H9 (cell line): ENCODE measurements around the gene THPO. TPM values are rescaled to one million over a fixed set of nuclear protein-coding genes. Genes with fewer than 3 reads are reported as not detected.

Source experiments
- DNase-seq: peaks from one replicate; pipeline ENCODE4 v3.0.0-alpha.2; 2017
- H2AFZ ChIP-seq: one replicate; pipeline ENCODE4 v1.6.1; 2013; ENCODE audit warnings: mild to moderate bottlenecking, low read length, control low read depth, moderate library complexity
- H2AK5ac ChIP-seq: 2 replicates; pipeline ENCODE4 v1.6.1; 2013; ENCODE audit warnings: low read length, control low read depth, mixed read lengths; ENCODE audit not compliant: insufficient read length
- H2BK120ac ChIP-seq: one replicate; pipeline ENCODE4 v1.6.1; 2013; ENCODE audit warnings: low read depth, mild to moderate bottlenecking, low read length, control low read depth, inconsistent platforms; ENCODE audit not compliant: poor library complexity, severe bottlenecking
- H2BK12ac ChIP-seq: 2 replicates; pipeline ENCODE4 v1.6.1; 2013; ENCODE audit warnings: low read length, control low read depth, mixed read lengths, low read depth; ENCODE audit not compliant: insufficient read length
- H2BK15ac ChIP-seq: 2 replicates; pipeline ENCODE4 v1.6.1; 2013; ENCODE audit warnings: low read depth, low read length, control low read depth
- H2BK20ac ChIP-seq: one replicate; pipeline ENCODE4 v1.6.1; 2013; ENCODE audit warnings: low read depth, mild to moderate bottlenecking, low read length, control low read depth, inconsistent platforms; ENCODE audit not compliant: poor library complexity, severe bottlenecking
- H2BK5ac ChIP-seq: 2 replicates; pipeline ENCODE4 v1.6.1; 2013; ENCODE audit warnings: low read length, control low read depth, mixed read lengths; ENCODE audit not compliant: insufficient read length
- H3K14ac ChIP-seq: 2 replicates; pipeline ENCODE4 v1.6.1; 2013; ENCODE audit warnings: low read length, control low read depth; ENCODE audit not compliant: insufficient read depth
- H3K18ac ChIP-seq: 2 replicates; pipeline ENCODE4 v1.6.1; 2013; ENCODE audit warnings: low read depth, mild to moderate bottlenecking, mixed read lengths, low read length, control low read depth; ENCODE audit not compliant: insufficient read length
- H3K23ac ChIP-seq: 2 replicates; pipeline ENCODE4 v1.6.1; 2013; ENCODE audit warnings: low read length, control low read depth, mixed read lengths, low read depth; ENCODE audit not compliant: insufficient read length
- H3K23me2 ChIP-seq: 2 replicates; pipeline ENCODE4 v1.6.1; 2013; ENCODE audit warnings: low read depth, mild to moderate bottlenecking, mixed read lengths, low read length, control low read depth; ENCODE audit not compliant: insufficient read length, poor library complexity, severe bottlenecking
- H3K27ac ChIP-seq: 2 replicates; pipeline ENCODE4 v1.5.1; 2013; ENCODE audit warnings: low read length, control low read depth, mixed read lengths, low read depth; ENCODE audit not compliant: insufficient read length
- H3K27me3 ChIP-seq: 2 replicates; pipeline ENCODE4 v1.6.1; 2013; ENCODE audit warnings: low read length, control low read depth, inconsistent platforms; ENCODE audit not compliant: insufficient read depth
- H3K4ac ChIP-seq: 2 replicates; pipeline ENCODE4 v1.6.1; 2013; ENCODE audit warnings: low read depth, mild to moderate bottlenecking, control low read depth, inconsistent platforms, low read length, moderate library complexity
- H3K4me1 ChIP-seq: 2 replicates; pipeline ENCODE4 v1.6.1; 2013; ENCODE audit warnings: low read length, control low read depth, inconsistent platforms; ENCODE audit not compliant: insufficient read depth
- H3K4me2 ChIP-seq: 2 replicates; pipeline ENCODE4 v1.6.1; 2013; ENCODE audit warnings: low read length, control low read depth, mixed read lengths; ENCODE audit not compliant: insufficient read length, insufficient read depth
- H3K56ac ChIP-seq: 2 replicates; pipeline ENCODE4 v1.6.1; 2013; ENCODE audit warnings: low read depth, mild to moderate bottlenecking, mixed read lengths, low read length, control low read depth; ENCODE audit not compliant: insufficient read length
- H3K79me1 ChIP-seq: 2 replicates; pipeline ENCODE4 v1.6.1; 2013; ENCODE audit warnings: low read depth, mild to moderate bottlenecking, moderate library complexity, low read length, control low read depth, inconsistent platforms; ENCODE audit not compliant: insufficient read depth, poor library complexity, severe bottlenecking
- H3K79me2 ChIP-seq: 2 replicates; pipeline ENCODE4 v1.6.1; 2013; ENCODE audit warnings: low read length, control low read depth, inconsistent platforms; ENCODE audit not compliant: insufficient read depth
- H3K9ac ChIP-seq: 2 replicates; pipeline ENCODE4 v1.6.1; 2013; ENCODE audit warnings: low read length, control low read depth, mixed read lengths; ENCODE audit not compliant: insufficient read length; ENCODE audit errors: extremely low read depth
- H3K9me3 ChIP-seq: one replicate; pipeline ENCODE4 v1.6.1; 2013; ENCODE audit warnings: low read depth, low read length, inconsistent platforms; ENCODE audit not compliant: control insufficient read depth
- H3T11ph ChIP-seq: one replicate; pipeline ENCODE4 v1.6.1; 2013; ENCODE audit warnings: mild to moderate bottlenecking, low read length, control low read depth, inconsistent platforms
- H4K20me1 ChIP-seq: one replicate; pipeline ENCODE4 v1.6.1; 2013; ENCODE audit not compliant: control insufficient read depth, insufficient read length, insufficient read depth
- H4K5ac ChIP-seq: 2 replicates; pipeline ENCODE4 v1.6.1; 2013; ENCODE audit warnings: low read depth, mild to moderate bottlenecking, mixed read lengths, low read length, control low read depth; ENCODE audit not compliant: insufficient read length
- H4K8ac ChIP-seq: replicated peaks from 2 replicates; pipeline ENCODE4 v1.6.1; 2013; ENCODE audit warnings: low read length, control low read depth, mixed read lengths, low read depth; ENCODE audit not compliant: insufficient read length
- H4K91ac ChIP-seq: 2 replicates; pipeline ENCODE4 v1.6.1; 2013; ENCODE audit warnings: low read depth, mild to moderate bottlenecking, moderate library complexity, mixed read lengths, low read length, control low read depth; ENCODE audit not compliant: insufficient read length
- H3K27ac Mint-ChIP-seq, 3 experiments: 2 replicates in 2 of 3; 3 replicates in 1 of 3; pipeline ENCODE4 v1.8.0; 2020 to 2021; ENCODE audit warnings: mixed read lengths in 3 of 3, mild to moderate bottlenecking in 1 of 3, moderate library complexity in 1 of 3
- H3K27me3 Mint-ChIP-seq: 2 replicates; pipeline ENCODE4 v1.8.0; 2021; ENCODE audit warnings: low read depth, mild to moderate bottlenecking, moderate library complexity, mixed read lengths
- H3K36me3 Mint-ChIP-seq, 3 experiments: 2 replicates in 2 of 3; 3 replicates in 1 of 3; pipeline ENCODE4 v1.8.0; 2020 to 2021; ENCODE audit warnings: low read depth in 3 of 3, mixed read lengths in 3 of 3; ENCODE audit not compliant: insufficient read depth in 1 of 3
- H3K4me1 Mint-ChIP-seq, 2 experiments: 2 replicates each; pipeline ENCODE4 v1.8.0; 2020; ENCODE audit warnings: mixed read lengths in 2 of 2
- H3K4me3 Mint-ChIP-seq, 2 experiments: 2 replicates in 1 of 2; 3 replicates in 1 of 2; pipeline ENCODE4 v1.8.0; 2020 to 2021; ENCODE audit warnings: mild to moderate bottlenecking in 2 of 2, mixed read lengths in 2 of 2, moderate library complexity in 1 of 2
- H3K9me3 Mint-ChIP-seq, 2 experiments: 2 replicates in 1 of 2; 3 replicates in 1 of 2; pipeline ENCODE4 v1.8.0; 2020; ENCODE audit warnings: mild to moderate bottlenecking in 2 of 2, mixed read lengths in 2 of 2, moderate library complexity in 1 of 2
- WGBS: extraction: QIAGEN DNeasy Blood & Tissue Kit; methylation state at CpG from one replicate; pipeline ENCODE4 v1.1.7; 2013; ENCODE audit warnings: missing lambda C conversion rate, low lambda C conversion rate, mixed read lengths; ENCODE audit not compliant: insufficient read length; ENCODE audit errors: extremely low coverage; 5-methylcytosine and 5-hydroxymethylcytosine counted together
- total RNA-seq: library from RNA; stranded (reverse); gene quantifications from 2 replicates; pipeline ENCODE4 v1.2.1, GENCODE V29; 2021
- TF ChIP-seq, protein P1 (sequence below): fragments of 200-600 bp; sonication (generic); conservative IDR thresholded peaks from 3 replicates; pipeline ENCODE4 v1.8.0; 2021; ENCODE audit warnings: antibody characterized with exemption, mild to moderate bottlenecking

Gene THPO
- total RNA-seq, 1 experiment from 2014 or later, result 0.85 TPM

DNA sequence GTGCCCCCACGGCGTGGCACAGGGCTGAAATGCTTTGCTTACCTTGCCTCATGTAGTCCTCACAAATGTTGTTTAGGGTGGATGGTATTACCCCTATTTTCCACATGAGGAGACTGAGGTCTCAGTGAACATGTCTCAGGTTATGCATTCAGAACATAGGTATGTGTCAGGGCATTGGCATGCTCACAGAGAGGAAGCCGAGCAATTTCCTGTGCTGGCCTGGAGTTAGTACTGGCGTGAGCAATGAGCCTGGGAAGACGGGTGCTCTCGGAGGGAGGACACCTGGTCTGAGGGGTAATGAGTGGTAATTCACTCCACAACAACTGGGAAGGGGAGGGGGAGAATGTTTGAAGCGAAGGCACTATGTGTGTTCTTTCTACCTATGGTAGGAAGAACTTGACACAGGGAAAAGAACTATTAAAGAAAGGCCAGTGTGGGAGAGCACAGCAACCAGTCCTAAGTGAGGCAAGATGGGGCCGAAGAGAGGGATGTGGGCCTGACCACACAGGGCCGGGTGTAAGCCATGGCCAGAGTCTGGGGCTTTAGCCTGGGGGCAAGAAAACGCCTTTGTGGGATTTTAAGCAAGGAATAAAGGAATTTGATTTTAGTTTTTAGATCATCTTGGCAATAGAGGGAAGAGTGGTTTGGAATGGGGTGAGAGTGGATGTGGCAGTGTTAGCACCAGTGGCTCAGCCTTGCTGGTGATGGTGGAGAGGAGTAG is 45.5 kb downstream of the THPO start:
- no peak overlapping the region for H2AK5ac ChIP-seq
- Mint-ChIP-seq H3K27me3 (no peaks in the 10 kb centered on the region; the same call in none of the 2 replicates), H3K27ac (peak overlapping the region in 2 of 3 experiments; percentile 45 to 73; a peak in 5 of 7 replicates), H3K4me1 (peaks cover 18 to 24% of the 10 kb centered on the region in 2 experiments), H3K9me3 (no peaks in the 10 kb centered on the region), H3K4me3 (peak overlapping the region in 1 of 2 experiments; percentile 12; a peak in 2 of 5 replicates), H3K36me3 (peaks cover 58 to 76% (median 67%) of the 10 kb centered on the region in 3 experiments; a peak in 6 of 7 replicates)
- no peak overlapping the region for H3K23ac ChIP-seq
- no peak overlapping the region for H4K5ac ChIP-seq
- H2BK5ac ChIP-seq, result no peak overlapping the region
- H3K4me1 ChIP-seq, result no peaks in the 10 kb centered on the region
- WGBS, result no CpG with 5 or more reads among the region's 10 CpGs
- H4K8ac ChIP-seq, result no peak overlapping the region
- no peak overlapping the region for H3K9ac ChIP-seq
- peaks cover 7% of the 10 kb centered on the region for H3K23me2 ChIP-seq
- no peak overlapping the region for H2BK12ac ChIP-seq
- H3K18ac ChIP-seq, result no peak overlapping the region
- H4K20me1 ChIP-seq, result no peaks in the 10 kb centered on the region
- H3K9me3 ChIP-seq, result no peaks in the 10 kb centered on the region
- no peak for DNase-seq
- no peaks in the 10 kb centered on the region for H3K27me3 ChIP-seq
- H3K27ac ChIP-seq, result no peak overlapping the region
- no peak overlapping the region for H3K4ac ChIP-seq
- H3K56ac ChIP-seq, result no peak overlapping the region
- no peak overlapping the region for H2BK20ac ChIP-seq
- H3T11ph ChIP-seq, result no peak overlapping the region
- H3K4me2 ChIP-seq, result no peak overlapping the region
- H2BK120ac ChIP-seq, result no peak overlapping the region
- H3K79me1 ChIP-seq, result no peaks in the 10 kb centered on the region
- no peak overlapping the region for H2AFZ ChIP-seq
- TF ChIP-seq, protein P1, sequence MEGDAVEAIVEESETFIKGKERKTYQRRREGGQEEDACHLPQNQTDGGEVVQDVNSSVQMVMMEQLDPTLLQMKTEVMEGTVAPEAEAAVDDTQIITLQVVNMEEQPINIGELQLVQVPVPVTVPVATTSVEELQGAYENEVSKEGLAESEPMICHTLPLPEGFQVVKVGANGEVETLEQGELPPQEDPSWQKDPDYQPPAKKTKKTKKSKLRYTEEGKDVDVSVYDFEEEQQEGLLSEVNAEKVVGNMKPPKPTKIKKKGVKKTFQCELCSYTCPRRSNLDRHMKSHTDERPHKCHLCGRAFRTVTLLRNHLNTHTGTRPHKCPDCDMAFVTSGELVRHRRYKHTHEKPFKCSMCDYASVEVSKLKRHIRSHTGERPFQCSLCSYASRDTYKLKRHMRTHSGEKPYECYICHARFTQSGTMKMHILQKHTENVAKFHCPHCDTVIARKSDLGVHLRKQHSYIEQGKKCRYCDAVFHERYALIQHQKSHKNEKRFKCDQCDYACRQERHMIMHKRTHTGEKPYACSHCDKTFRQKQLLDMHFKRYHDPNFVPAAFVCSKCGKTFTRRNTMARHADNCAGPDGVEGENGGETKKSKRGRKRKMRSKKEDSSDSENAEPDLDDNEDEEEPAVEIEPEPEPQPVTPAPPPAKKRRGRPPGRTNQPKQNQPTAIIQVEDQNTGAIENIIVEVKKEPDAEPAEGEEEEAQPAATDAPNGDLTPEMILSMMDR, result no peak
- H3K79me2 ChIP-seq, result no peaks in the 10 kb centered on the region
- no peak overlapping the region for H4K91ac ChIP-seq
- no peak overlapping the region for H3K14ac ChIP-seq
- H2BK15ac ChIP-seq, result no peak overlapping the region
